B cell (primary cell): Measurements from ENCODE around the gene DUSP11. TPM values are rescaled to one million over a fixed set of nuclear protein-coding genes. Genes with fewer than 3 reads are reported as not detected.

Experiments used
- ATAC-seq: fragments of 200-7000 bp; cut with Tn5 transposase; one replicate; pipeline ENCODE4 v1.10.0; 2021; ENCODE audit warnings: low read depth, mild to moderate bottlenecking, moderate number of reproducible peaks, moderate library complexity
- CTCF ChIA-PET: fragments of 350-600 bp; sonication (Branson Sonifier 250); formaldehyde crosslinking; loops from one replicate; lab custom pipeline; 2021; ENCODE audit warnings: antibody characterized with exemption, inconsistent platforms; lab: Charles Lee
- POLR2A ChIA-PET: fragments of 350-600 bp; sonication (Branson Sonifier 250); formaldehyde crosslinking; loops from one replicate; lab custom pipeline; 2021; ENCODE audit warnings: antibody characterized with exemption; lab: Charles Lee
- DNase-seq: peaks from one replicate; pipeline ENCODE4 v3.0.0; 2013
- H2AFZ ChIP-seq: 2 replicates; pipeline ENCODE4 v1.6.1; 2012; ENCODE audit warnings: mild to moderate bottlenecking, low read depth, low read length; ENCODE audit not compliant: insufficient read depth, poor library complexity, severe bottlenecking
- H3K27ac ChIP-seq, 2 donors: 1 replicate in 1 of 2; 2 replicates in 1 of 2; pipeline ENCODE4 v1.5.1; 2012 to 2013; ENCODE audit warnings: low read length in 2 of 2, mild to moderate bottlenecking in 2 of 2, moderate library complexity in 1 of 2
- H3K27me3 ChIP-seq, 4 experiments: fragments of 200-600 bp in 1 of 4; sonication (generic) in 1 of 4; replicated peaks in 1 of 4; 1 replicate in 2 of 4; 2 replicates in 2 of 4; pipeline versions ENCODE4 v1.6.1 to v1.7.0; 2013 to 2016; ENCODE audit warnings: low read length in 3 of 4, mild to moderate bottlenecking in 2 of 4, mixed read lengths in 1 of 4, moderate library complexity in 1 of 4; ENCODE audit not compliant: insufficient read depth in 4 of 4, control insufficient read depth in 3 of 4; ENCODE audit errors: control extremely low read depth in 1 of 4
- H3K36me3 ChIP-seq, 2 experiments: replicated peaks in 1 of 2; 1 replicate in 1 of 2; 2 replicates in 1 of 2; pipeline versions ENCODE4 v1.6.1 to v1.7.1; 2013; ENCODE audit warnings: low read length in 1 of 2; ENCODE audit not compliant: insufficient read depth in 2 of 2, control insufficient read depth in 1 of 2; ENCODE audit errors: control extremely low read depth in 1 of 2, extremely low read depth in 1 of 2
- H3K4me1 ChIP-seq, 2 donors: fragments of 200-600 bp in 1 of 2; sonication (generic) in 1 of 2; 1 replicate in 1 of 2; 2 replicates in 1 of 2; pipeline versions ENCODE4 v1.5.1 to v1.6.1; 2013 to 2017; ENCODE audit warnings: low read length in 2 of 2; ENCODE audit not compliant: control insufficient read depth in 2 of 2, insufficient read depth in 2 of 2
- H3K4me2 ChIP-seq: replicated peaks from 2 replicates; pipeline ENCODE3; 2012; ENCODE audit warnings: mild to moderate bottlenecking, low read depth, low read length; ENCODE audit not compliant: poor library complexity, severe bottlenecking
- H3K4me3 ChIP-seq, 5 experiments: fragments of 200-600 bp in 1 of 5; sonication (generic) in 1 of 5; 1 replicate in 3 of 5; 2 replicates in 2 of 5; pipeline versions ENCODE4 v1.5.1 to v1.7.0; 2011 to 2016; ENCODE audit warnings: low read length in 4 of 5, mild to moderate bottlenecking in 4 of 5, low read depth in 2 of 5, control low read depth in 1 of 5, moderate library complexity in 1 of 5; ENCODE audit not compliant: insufficient read depth in 1 of 5; ENCODE audit errors: control extremely low read depth in 1 of 5, extremely low read depth in 1 of 5
- H3K79me2 ChIP-seq: fragments of 200-600 bp; sonication (generic); one replicate; pipeline ENCODE4 v1.6.0; 2016; ENCODE audit warnings: low read length; ENCODE audit not compliant: control insufficient read depth, insufficient read depth
- H3K9ac ChIP-seq: fragments of 200-600 bp; sonication (generic); 2 replicates; pipeline ENCODE4 v1.6.1; 2017; ENCODE audit warnings: mild to moderate bottlenecking, low read length, moderate library complexity
- H3K9me3 ChIP-seq, 3 donors: one replicate each; pipeline versions ENCODE4 v1.6.1 to v1.7.1; 2013; ENCODE audit warnings: low read length in 2 of 3; ENCODE audit not compliant: control insufficient read depth in 2 of 3, insufficient read depth in 1 of 3; ENCODE audit errors: control extremely low read depth in 1 of 3
- H4K20me1 ChIP-seq: 2 replicates; pipeline ENCODE4 v1.6.0; 2012; ENCODE audit warnings: mild to moderate bottlenecking, low read length; ENCODE audit not compliant: insufficient read depth, control insufficient read depth, poor library complexity, severe bottlenecking
- H3K27ac Mint-ChIP-seq: one replicate; pipeline ENCODE4 v1.8.0; 2021; ENCODE audit warnings: mixed read lengths
- H3K27me3 Mint-ChIP-seq: one replicate; pipeline ENCODE4 v1.8.0; 2021; ENCODE audit warnings: mixed read lengths
- H3K4me1 Mint-ChIP-seq: one replicate; pipeline ENCODE4 v1.8.0; 2021; ENCODE audit warnings: mixed read lengths
- H3K4me3 Mint-ChIP-seq: one replicate; pipeline ENCODE4 v1.8.0; 2021; ENCODE audit warnings: mixed read lengths
- H3K9me3 Mint-ChIP-seq: one replicate; pipeline ENCODE4 v1.8.0; 2022; ENCODE audit warnings: mixed read lengths; ENCODE audit not compliant: insufficient read depth
- EZH2 ChIP-seq: IDR thresholded peaks from 2 replicates; pipeline ENCODE4 v1.6.1; 2012; ENCODE audit warnings: borderline replicate concordance, low read depth, mild to moderate bottlenecking, moderate library complexity, low read length; ENCODE audit not compliant: insufficient read depth, poor library complexity, severe bottlenecking
- WGBS: methylation state at CpG from one replicate; pipeline ENCODE4 v1.1.5; 2013; ENCODE audit warnings: missing lambda C conversion rate; ENCODE audit not compliant: insufficient coverage; 5-methylcytosine and 5-hydroxymethylcytosine counted together
- intact Hi-C: fragments of 100-400 bp; cut with micrococcal nuclease; formaldehyde crosslinking; loops from one replicate; pipeline ENCODE4 v1.10.0; 2022
- polyA plus RNA-seq: library from polyadenylated mRNA; depleted of rRNA; stranded (reverse); fragments of >200 nt; gene quantifications from 2 replicates; pipeline ENCODE4 v1.2.3, GENCODE V29; 2012
- total RNA-seq, 2 donors: library from RNA; stranded (reverse); fragments of 120-200 nt in 1 of 2; gene quantifications; 1 replicate in 1 of 2; 2 replicates in 1 of 2; pipeline versions ENCODE4 v1.2.3 to v1.2.4, GENCODE V29; 2013 to 2022
- TF ChIP-seq, protein P1 (sequence below): fragments of 200-600 bp; IDR thresholded peaks from one replicate; pipeline ENCODE4 v1.8.0; 2022; ENCODE audit warnings: antibody characterized with exemption, mild to moderate bottlenecking

Gene DUSP11
- total and polyA plus RNA-seq, 2 donors (not counting 1 experiment from before 2014, with no cell fraction given), result 16.0 to 42.2 TPM

DNA sequence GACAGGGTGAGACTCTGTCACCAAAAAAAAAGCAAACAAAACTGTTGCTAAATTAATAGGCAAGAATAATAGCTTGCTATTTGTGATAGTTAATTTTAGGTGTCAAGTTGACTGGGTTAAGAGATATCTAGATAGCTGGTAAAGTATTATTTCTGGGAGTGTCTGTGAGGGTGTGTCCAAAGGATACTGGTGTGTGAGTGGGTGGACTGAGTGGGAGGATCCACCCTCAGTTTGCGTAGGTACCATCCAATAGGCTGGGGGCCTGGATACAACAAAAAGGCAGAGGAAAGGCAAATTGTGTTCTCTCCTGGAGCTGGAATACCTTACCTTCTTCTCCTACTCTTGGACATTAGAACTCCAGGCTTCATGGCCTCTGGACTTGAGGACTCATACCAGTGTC is 15.0 kb downstream of the DUSP11 start:
- intact Hi-C loops, result no loop called here
- Mint-ChIP-seq H3K4me1 (no peaks in the 10 kb centered on the region), H3K9me3 (no peaks in the 10 kb centered on the region), H3K4me3 (no peak overlapping the region), H3K27me3 (no peaks in the 10 kb centered on the region), H3K27ac (no peak overlapping the region)
- no peak for DNase-seq
- Histone ChIP-seq H3K36me3 (peaks cover 10 to 75% of the 10 kb centered on the region in 2 experiments), H3K27me3 (no peaks in the 10 kb centered on the region), H3K27ac (no peak overlapping the region), H3K9ac (no peak overlapping the region), H3K79me2 (no peaks in the 10 kb centered on the region), H3K9me3 (no peaks in the 10 kb centered on the region), H3K4me3 (no peak overlapping the region), H3K4me1 (no peaks in the 10 kb centered on the region), H3K4me2 (no peak overlapping the region), H2AFZ (no peak overlapping the region), H4K20me1 (peaks cover 8% of the 10 kb centered on the region)
- CTCF ChIA-PET, result no interaction called here
- TF ChIP-seq, protein P1, sequence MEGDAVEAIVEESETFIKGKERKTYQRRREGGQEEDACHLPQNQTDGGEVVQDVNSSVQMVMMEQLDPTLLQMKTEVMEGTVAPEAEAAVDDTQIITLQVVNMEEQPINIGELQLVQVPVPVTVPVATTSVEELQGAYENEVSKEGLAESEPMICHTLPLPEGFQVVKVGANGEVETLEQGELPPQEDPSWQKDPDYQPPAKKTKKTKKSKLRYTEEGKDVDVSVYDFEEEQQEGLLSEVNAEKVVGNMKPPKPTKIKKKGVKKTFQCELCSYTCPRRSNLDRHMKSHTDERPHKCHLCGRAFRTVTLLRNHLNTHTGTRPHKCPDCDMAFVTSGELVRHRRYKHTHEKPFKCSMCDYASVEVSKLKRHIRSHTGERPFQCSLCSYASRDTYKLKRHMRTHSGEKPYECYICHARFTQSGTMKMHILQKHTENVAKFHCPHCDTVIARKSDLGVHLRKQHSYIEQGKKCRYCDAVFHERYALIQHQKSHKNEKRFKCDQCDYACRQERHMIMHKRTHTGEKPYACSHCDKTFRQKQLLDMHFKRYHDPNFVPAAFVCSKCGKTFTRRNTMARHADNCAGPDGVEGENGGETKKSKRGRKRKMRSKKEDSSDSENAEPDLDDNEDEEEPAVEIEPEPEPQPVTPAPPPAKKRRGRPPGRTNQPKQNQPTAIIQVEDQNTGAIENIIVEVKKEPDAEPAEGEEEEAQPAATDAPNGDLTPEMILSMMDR, result no peak
- no peak for TF ChIP-seq EZH2
- no CpG with 5 or more reads among the region's 1 CpG for WGBS
- POLR2A ChIA-PET, result no interaction called here
- no peak for ATAC-seq

DNA sequence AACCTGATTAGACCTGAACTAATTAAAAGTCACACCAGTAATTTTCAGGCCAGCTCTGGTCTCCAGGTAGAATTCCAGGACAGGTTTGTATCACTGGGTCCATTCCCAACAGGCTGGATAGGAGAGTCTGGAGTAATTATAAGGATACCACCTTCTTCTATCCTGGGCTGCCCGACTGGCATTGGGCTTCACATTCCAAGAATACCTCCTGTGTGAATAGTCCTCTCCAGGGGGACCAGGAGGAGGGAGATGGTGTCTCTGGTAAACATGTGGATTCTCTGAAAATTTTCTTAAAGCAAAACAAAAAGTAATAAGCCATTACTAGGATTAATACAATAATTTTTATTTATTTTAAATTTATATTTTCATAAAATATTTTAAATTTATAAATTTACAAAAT is 17.3 kb downstream of the DUSP11 start:
- Histone ChIP-seq H3K4me3 (no peak overlapping the region), H3K9ac (no peak overlapping the region), H4K20me1 (no peaks in the 10 kb centered on the region), H3K4me1 (no peaks in the 10 kb centered on the region), H3K4me2 (no peak overlapping the region), H3K79me2 (no peaks in the 10 kb centered on the region), H2AFZ (no peak overlapping the region), H3K9me3 (no peaks in the 10 kb centered on the region), H3K27me3 (no peaks in the 10 kb centered on the region), H3K36me3 (peaks cover 4 to 62% of the 10 kb centered on the region in 2 experiments), H3K27ac (no peak overlapping the region)
- intact Hi-C loops, result no loop called here
- H3K4me1 Mint-ChIP-seq, result no peaks in the 10 kb centered on the region
- no peaks in the 10 kb centered on the region for H3K27me3 Mint-ChIP-seq
- ATAC-seq, result no peak
- DNase-seq, result no peak
- no peak for TF ChIP-seq EZH2
- TF ChIP-seq, protein P1, result no peak
- H3K9me3 Mint-ChIP-seq, result no peaks in the 10 kb centered on the region
- POLR2A ChIA-PET, result no interaction called here
- H3K4me3 Mint-ChIP-seq, result no peak overlapping the region
- no peak overlapping the region for H3K27ac Mint-ChIP-seq
- CTCF ChIA-PET, result no interaction called here
- WGBS, result no CpG with 5 or more reads among the region's 1 CpG
